Loucy (cell line): ENCODE data around the gene THAP9.

Experiments used
- EZH2phosphoT487 ChIP-seq: fragments of 200-600 bp; IDR thresholded peaks from 2 replicates; pipeline ENCODE4 v1.6.1; 2018; ENCODE audit warnings: antibody characterized with exemption, mild to moderate bottlenecking, moderate library complexity, borderline replicate concordance
- TF ChIP-seq, protein P1 (sequence below): fragments of 200-600 bp; sonication (generic); conservative IDR thresholded peaks from 2 replicates; pipeline ENCODE4 v1.5.1; 2014; ENCODE audit warnings: mild to moderate bottlenecking, antibody characterized with exemption, low read length

DNA sequence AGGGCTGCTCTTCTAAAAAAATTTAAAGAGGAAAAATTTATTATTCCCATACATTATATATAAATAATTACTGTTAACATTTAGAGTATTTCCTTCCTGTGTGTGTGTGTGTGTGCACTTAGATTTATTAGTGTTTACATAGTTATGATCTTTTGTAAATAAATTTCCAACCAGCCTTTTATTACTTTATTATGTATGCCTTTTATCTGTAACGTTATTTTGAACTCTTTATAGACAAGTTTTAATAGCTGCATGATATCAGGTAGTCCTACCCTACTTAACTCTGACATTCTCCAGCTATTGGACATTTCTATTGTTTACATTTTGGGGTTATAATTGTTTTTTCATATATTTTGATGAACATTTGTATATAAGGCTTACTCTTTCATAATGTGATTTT, 8.8 kb downstream of the THAP9 start:
- TF ChIP-seq, protein P1, sequence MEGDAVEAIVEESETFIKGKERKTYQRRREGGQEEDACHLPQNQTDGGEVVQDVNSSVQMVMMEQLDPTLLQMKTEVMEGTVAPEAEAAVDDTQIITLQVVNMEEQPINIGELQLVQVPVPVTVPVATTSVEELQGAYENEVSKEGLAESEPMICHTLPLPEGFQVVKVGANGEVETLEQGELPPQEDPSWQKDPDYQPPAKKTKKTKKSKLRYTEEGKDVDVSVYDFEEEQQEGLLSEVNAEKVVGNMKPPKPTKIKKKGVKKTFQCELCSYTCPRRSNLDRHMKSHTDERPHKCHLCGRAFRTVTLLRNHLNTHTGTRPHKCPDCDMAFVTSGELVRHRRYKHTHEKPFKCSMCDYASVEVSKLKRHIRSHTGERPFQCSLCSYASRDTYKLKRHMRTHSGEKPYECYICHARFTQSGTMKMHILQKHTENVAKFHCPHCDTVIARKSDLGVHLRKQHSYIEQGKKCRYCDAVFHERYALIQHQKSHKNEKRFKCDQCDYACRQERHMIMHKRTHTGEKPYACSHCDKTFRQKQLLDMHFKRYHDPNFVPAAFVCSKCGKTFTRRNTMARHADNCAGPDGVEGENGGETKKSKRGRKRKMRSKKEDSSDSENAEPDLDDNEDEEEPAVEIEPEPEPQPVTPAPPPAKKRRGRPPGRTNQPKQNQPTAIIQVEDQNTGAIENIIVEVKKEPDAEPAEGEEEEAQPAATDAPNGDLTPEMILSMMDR = no peak
- no peak for TF ChIP-seq EZH2phosphoT487
